Vagina (tissue), 2 donors: ENCODE measurements around the gene ATP11B. TPM values are rescaled to one million over a fixed set of nuclear protein-coding genes. Genes with fewer than 3 reads are reported as not detected.

ENCODE experiments used
- DNase-seq, 2 donors: peaks; one replicate each; pipeline ENCODE4 v3.0.0-alpha.2; 2017; ENCODE audit errors: extremely low spot score in 2 of 2
- H3K27ac ChIP-seq: fragments of 200-600 bp; sonication (generic); one replicate; pipeline ENCODE4 v1.5.1; 2019
- H3K27me3 ChIP-seq: fragments of 200-600 bp; sonication (generic); one replicate; pipeline ENCODE4 v1.5.1; 2019
- H3K36me3 ChIP-seq, 2 donors: fragments of 200-600 bp; sonication (generic); one replicate each; pipeline ENCODE4 v1.5.1; 2017 to 2019
- H3K4me1 ChIP-seq: fragments of 200-600 bp; sonication (generic); one replicate; pipeline ENCODE4 v1.5.1; 2019
- H3K4me3 ChIP-seq, 2 donors: fragments of 200-600 bp; sonication (generic); 1 replicate in 1 of 2; 2 replicates in 1 of 2; pipeline ENCODE4 v1.5.1; 2016 to 2019
- H3K9me3 ChIP-seq: fragments of 200-600 bp; sonication (generic); one replicate; pipeline ENCODE4 v1.5.1; 2019
- CTCF ChIP-seq, 3 experiments: fragments of 450-650 bp in 2 of 3; fragments of 200-600 bp in 1 of 3; sonication (generic) in 1 of 3; IDR thresholded peaks; one replicate each; pipeline ENCODE4 v1.5.1; 2017 to 2019; ENCODE audit warnings: antibody characterized with exemption in 3 of 3, mild to moderate bottlenecking in 2 of 3, moderate library complexity in 2 of 3
- POLR2A ChIP-seq, 2 donors: fragments of 450-650 bp; IDR thresholded peaks; one replicate each; pipeline ENCODE4 v1.6.1; 2017; ENCODE audit warnings: antibody characterized with exemption in 2 of 2, mild to moderate bottlenecking in 2 of 2, moderate library complexity in 2 of 2
- POLR2AphosphoS5 ChIP-seq, 2 donors: sonication (generic); formaldehyde crosslinking; IDR thresholded peaks; one replicate each; pipeline ENCODE4 v1.9.0; 2017; ENCODE audit warnings: antibody characterized with exemption in 2 of 2, mild to moderate bottlenecking in 2 of 2, low read depth in 1 of 2; ENCODE audit not compliant: insufficient read depth in 1 of 2
- intact Hi-C: fragments of 100-400 bp; cut with DNase I; formaldehyde crosslinking; loops from one replicate; pipeline ENCODE4 v1.15.1; 2023
- total RNA-seq: library from RNA; depleted of rRNA; stranded (reverse); fragments of >200 nt; gene quantifications from one replicate; pipeline ENCODE4 v1.2.3, GENCODE V29; 2016

The ATP11B gene
- total RNA-seq, 1 donor from 2014 or later = 100 TPM

- Histone ChIP-seq H3K27me3 (no peaks in the 10 kb centered on the region), H3K9me3 (no peaks in the 10 kb centered on the region), H3K27ac (no peak overlapping the region), H3K4me3 (no peak overlapping the region), H3K36me3 (peaks cover 0 to 4% of the 10 kb centered on the region in 2 donors), H3K4me1 (peaks cover 25% of the 10 kb centered on the region)
- no peak for DNase-seq
- intact Hi-C loops = no loop called here
- TF ChIP-seq POLR2A (IDR thresholded peaks at IDR 0.05) = no peak
- no peak for TF ChIP-seq CTCF (IDR thresholded peaks at IDR 0.05)
- no peak for TF ChIP-seq POLR2AphosphoS5 (IDR thresholded peaks at IDR 0.05; ENCODE audit: insufficient read depth in 1 of 2, low read depth in 1 of 2)
These were observed 120.6 kb downstream of the ATP11B start for GRCh38 chr3:182913889-182914288.

- TF ChIP-seq POLR2AphosphoS5 (IDR thresholded peaks at IDR 0.05; ENCODE audit: insufficient read depth in 1 of 2, low read depth in 1 of 2) (no peak), CTCF (IDR thresholded peaks at IDR 0.05) (no peak), POLR2A (IDR thresholded peaks at IDR 0.05) (no peak)
- DNase-seq = no peak
- no peak overlapping the region for H3K4me3 ChIP-seq
- H3K9me3 ChIP-seq = no peaks in the 10 kb centered on the region
- intact Hi-C loops = no loop called here
- H3K4me1 ChIP-seq = peaks cover 25% of the 10 kb centered on the region
- H3K36me3 ChIP-seq = peaks cover 0 to 4% of the 10 kb centered on the region in 2 donors
- H3K27me3 ChIP-seq = no peaks in the 10 kb centered on the region
- no peak overlapping the region for H3K27ac ChIP-seq
These were observed 121.0 kb downstream of the ATP11B start for GRCh38 chr3:182914341-182914740.

- no peaks in the 10 kb centered on the region for H3K9me3 ChIP-seq
- intact Hi-C loops = no loop called here
These were observed 123.8 kb downstream of the ATP11B start for GRCh38 chr3:182917134-182917533.

GRCh38 chr3:182919866-182920357 lies 126.6 kb downstream of the ATP11B start:
- intact Hi-C loops = no loop called here
- Histone ChIP-seq H3K36me3 (no peaks in the 10 kb centered on the region), H3K27me3 (no peaks in the 10 kb centered on the region), H3K4me3 (no peak overlapping the region), H3K27ac (no peak overlapping the region), H3K9me3 (no peaks in the 10 kb centered on the region), H3K4me1 (peaks cover 12% of the 10 kb centered on the region)
- DNase-seq = no peak
- no peak for TF ChIP-seq POLR2A (IDR thresholded peaks at IDR 0.05)
- no peak for TF ChIP-seq CTCF (IDR thresholded peaks at IDR 0.05)
- no peak for TF ChIP-seq POLR2AphosphoS5 (IDR thresholded peaks at IDR 0.05; ENCODE audit: insufficient read depth in 1 of 2, low read depth in 1 of 2)

More at GRCh38 chr3:182917134-182917533, 123.8 kb downstream of the ATP11B start:
- H3K27ac ChIP-seq = no peak overlapping the region
- TF ChIP-seq POLR2A (IDR thresholded peaks at IDR 0.05) (no peak), POLR2AphosphoS5 (IDR thresholded peaks at IDR 0.05; ENCODE audit: insufficient read depth in 1 of 2, low read depth in 1 of 2) (no peak), CTCF (IDR thresholded peaks at IDR 0.05) (no peak)
- H3K4me1 ChIP-seq = peaks cover 31% of the 10 kb centered on the region
- H3K27me3 ChIP-seq = no peaks in the 10 kb centered on the region
- no peak for DNase-seq
- peaks cover 0 to 4% of the 10 kb centered on the region in 2 donors for H3K36me3 ChIP-seq
- H3K4me3 ChIP-seq = no peak overlapping the region

GRCh38 chr3:182920515-182921084 lies 127.3 kb downstream of the ATP11B start:
- H3K4me3 ChIP-seq = no peak overlapping the region

More at GRCh38 chr3:182920515-182921084, 127.3 kb downstream of the ATP11B start:
- intact Hi-C loops = no loop called here
- no peaks in the 10 kb centered on the region for H3K9me3 ChIP-seq
- H3K27me3 ChIP-seq = no peaks in the 10 kb centered on the region
- no peaks in the 10 kb centered on the region for H3K36me3 ChIP-seq
- TF ChIP-seq CTCF (IDR thresholded peaks at IDR 0.05) (no peak), POLR2A (IDR thresholded peaks at IDR 0.05) (no peak), POLR2AphosphoS5 (IDR thresholded peaks at IDR 0.05; ENCODE audit: insufficient read depth in 1 of 2, low read depth in 1 of 2) (no peak)
- peaks cover 12% of the 10 kb centered on the region for H3K4me1 ChIP-seq
- DNase-seq = no peak
- H3K27ac ChIP-seq = no peak overlapping the region
